Fibroblast of lung (primary cell): Measurements from ENCODE around the gene RAPGEF3. TPM values are rescaled to one million over a fixed set of nuclear protein-coding genes. Genes with fewer than 3 reads are reported as not detected.

Source experiments
- DNase-seq, 2 donors: peaks; one replicate each; pipeline versions ENCODE4 v3.0.0 to v3.0.0-alpha.2; 2010; ENCODE audit warnings: low read depth in 2 of 2
- H2AFZ ChIP-seq: 2 replicates; pipeline ENCODE4 v1.5.1; 2012; ENCODE audit warnings: low read length, control low read depth, inconsistent platforms
- H3K27ac ChIP-seq: 2 replicates; pipeline ENCODE4 v1.5.1; 2011; ENCODE audit warnings: low read length, control low read depth; ENCODE audit not compliant: insufficient read depth
- H3K27me3 ChIP-seq: 2 replicates; pipeline ENCODE4 v1.5.1; 2011; ENCODE audit warnings: mild to moderate bottlenecking, low read length; ENCODE audit not compliant: control insufficient read depth, insufficient read depth
- H3K36me3 ChIP-seq: 2 replicates; pipeline ENCODE4 v1.5.1; 2011; ENCODE audit warnings: low read length; ENCODE audit not compliant: control insufficient read depth, insufficient read depth
- H3K4me1 ChIP-seq: 2 replicates; pipeline ENCODE4 v1.5.1; 2011; ENCODE audit warnings: low read length; ENCODE audit not compliant: control insufficient read depth, insufficient read depth; ENCODE audit errors: extremely low read depth
- H3K4me2 ChIP-seq: 2 replicates; pipeline ENCODE4 v1.5.1; 2011; ENCODE audit warnings: low read length, control low read depth; ENCODE audit not compliant: insufficient read depth; ENCODE audit errors: extremely low read depth
- H3K4me3 ChIP-seq, 4 experiments: fragments of 200-600 bp in 1 of 4; sonication (generic) in 1 of 4; replicated peaks in 1 of 4; 2 replicates each; pipeline ENCODE4 v1.5.1; 2011 to 2016; ENCODE audit warnings: low read length in 4 of 4, low read depth in 3 of 4, mild to moderate bottlenecking in 3 of 4, control low read depth in 2 of 4, inconsistent platforms in 1 of 4, mixed read lengths in 1 of 4; ENCODE audit not compliant: insufficient read depth in 1 of 4; ENCODE audit errors: control extremely low read depth in 1 of 4
- H3K79me2 ChIP-seq: 2 replicates; pipeline ENCODE4 v1.5.1; 2012; ENCODE audit warnings: mild to moderate bottlenecking, low read length, inconsistent platforms; ENCODE audit not compliant: control insufficient read depth, insufficient read depth
- H3K9ac ChIP-seq: 2 replicates; pipeline ENCODE4 v1.5.1; 2011; ENCODE audit warnings: mild to moderate bottlenecking, low read length, control low read depth; ENCODE audit not compliant: insufficient read depth
- H3K9me3 ChIP-seq: 2 replicates; pipeline ENCODE4 v1.5.1; 2012; ENCODE audit warnings: low read depth, low read length; ENCODE audit not compliant: control insufficient read depth, insufficient read depth
- H4K20me1 ChIP-seq: 2 replicates; pipeline ENCODE4 v1.5.1; 2011; ENCODE audit warnings: low read length; ENCODE audit not compliant: control insufficient read depth, insufficient read depth; ENCODE audit errors: extremely low read depth
- EZH2 ChIP-seq: IDR thresholded peaks from 2 replicates; pipeline ENCODE4 v1.5.1; 2012; ENCODE audit warnings: low read length, control low read depth, mild to moderate bottlenecking; ENCODE audit errors: missing control alignments
- polyA plus RNA-seq, 2 donors: library from polyadenylated mRNA; depleted of rRNA in 1 of 2; stranded (reverse) in 1 of 2; unstranded in 1 of 2; fragments of >200 nt; gene quantifications; 2 replicates each; pipeline ENCODE4 v1.2.1, GENCODE V29; 2011 to 2012; ENCODE audit warnings: missing spikeins in 1 of 2
- total RNA-seq: library from RNA; depleted of rRNA; stranded (reverse); fragments of >200 nt; gene quantifications from 2 replicates; pipeline ENCODE4 v1.2.1, GENCODE V29; 2014
- TF ChIP-seq, protein P1 (sequence below), 2 donors: IDR thresholded peaks in 1 of 2; conservative IDR thresholded peaks in 1 of 2; 1 replicate in 1 of 2; 2 replicates in 1 of 2; pipeline ENCODE4 v1.5.1; 2011 to 2012; ENCODE audit warnings: low read length in 2 of 2, control low read depth in 1 of 2, inconsistent platforms in 1 of 2, low read depth in 1 of 2, mild to moderate bottlenecking in 1 of 2

Gene RAPGEF3
- total and polyA plus RNA-seq, 2 donors (not counting 1 experiment from before 2014, with no cell fraction given), result 0.83 to 2.8 TPM

DNA sequence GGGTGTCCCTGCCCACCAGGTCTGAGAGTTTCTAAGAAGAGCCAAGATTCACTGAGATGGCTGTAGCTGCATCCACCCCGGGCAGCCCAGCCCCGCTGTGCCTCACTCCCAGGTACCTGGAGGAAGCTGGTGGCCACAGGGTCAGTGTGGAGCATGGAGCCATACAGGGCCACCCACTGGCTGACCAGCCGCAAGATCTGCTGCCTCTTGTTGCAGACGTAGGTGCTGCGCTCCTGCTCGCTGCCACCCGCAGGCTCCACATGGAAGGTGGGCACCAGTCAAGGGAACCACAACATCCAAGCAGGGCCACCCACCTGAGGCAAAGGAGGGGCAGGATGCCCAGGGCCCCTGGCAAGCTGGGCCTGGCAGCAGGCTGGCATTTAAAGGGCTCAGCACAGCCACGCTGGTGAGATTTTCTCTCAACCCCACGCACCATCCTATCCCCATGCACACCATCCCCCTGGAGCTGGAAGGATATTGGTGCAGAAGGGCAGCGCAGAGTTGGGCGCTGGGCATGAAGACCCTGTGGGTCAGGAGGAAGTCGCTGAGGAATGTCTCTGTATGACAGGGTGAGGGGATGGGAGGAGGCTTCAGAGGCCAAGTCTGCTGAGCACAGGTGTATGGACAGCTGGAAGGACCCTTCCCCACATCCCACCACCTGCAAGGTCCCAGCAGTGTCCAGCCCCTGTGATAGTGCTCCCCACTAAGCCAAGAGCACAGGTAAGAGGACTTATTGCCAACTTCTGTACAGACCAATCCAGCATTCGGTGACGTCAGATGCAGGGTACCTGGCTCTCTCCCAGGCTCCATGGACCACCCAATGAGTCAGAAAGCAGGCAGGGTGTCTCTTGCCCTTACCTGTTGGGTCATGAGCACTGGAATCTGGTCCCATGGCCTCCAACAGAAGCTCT lies 10.8 kb downstream of the RAPGEF3 start:
- no peak for DNase-seq
- Histone ChIP-seq H4K20me1 (no peaks in the 10 kb centered on the region), H3K79me2 (no peaks in the 10 kb centered on the region), H3K27ac (no peak overlapping the region), H3K9ac (no peak overlapping the region), H2AFZ (no peak overlapping the region), H3K36me3 (no peaks in the 10 kb centered on the region), H3K9me3 (no peaks in the 10 kb centered on the region), H3K4me1 (peaks cover 4% of the 10 kb centered on the region), H3K4me2 (no peak overlapping the region), H3K4me3 (no peak overlapping the region), H3K27me3 (peaks cover 5% of the 10 kb centered on the region)
- TF ChIP-seq EZH2, result no peak
- TF ChIP-seq, protein P1, sequence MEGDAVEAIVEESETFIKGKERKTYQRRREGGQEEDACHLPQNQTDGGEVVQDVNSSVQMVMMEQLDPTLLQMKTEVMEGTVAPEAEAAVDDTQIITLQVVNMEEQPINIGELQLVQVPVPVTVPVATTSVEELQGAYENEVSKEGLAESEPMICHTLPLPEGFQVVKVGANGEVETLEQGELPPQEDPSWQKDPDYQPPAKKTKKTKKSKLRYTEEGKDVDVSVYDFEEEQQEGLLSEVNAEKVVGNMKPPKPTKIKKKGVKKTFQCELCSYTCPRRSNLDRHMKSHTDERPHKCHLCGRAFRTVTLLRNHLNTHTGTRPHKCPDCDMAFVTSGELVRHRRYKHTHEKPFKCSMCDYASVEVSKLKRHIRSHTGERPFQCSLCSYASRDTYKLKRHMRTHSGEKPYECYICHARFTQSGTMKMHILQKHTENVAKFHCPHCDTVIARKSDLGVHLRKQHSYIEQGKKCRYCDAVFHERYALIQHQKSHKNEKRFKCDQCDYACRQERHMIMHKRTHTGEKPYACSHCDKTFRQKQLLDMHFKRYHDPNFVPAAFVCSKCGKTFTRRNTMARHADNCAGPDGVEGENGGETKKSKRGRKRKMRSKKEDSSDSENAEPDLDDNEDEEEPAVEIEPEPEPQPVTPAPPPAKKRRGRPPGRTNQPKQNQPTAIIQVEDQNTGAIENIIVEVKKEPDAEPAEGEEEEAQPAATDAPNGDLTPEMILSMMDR (conservative IDR thresholded peaks at IDR 0.05 in 1 of 2, IDR thresholded peaks at IDR 0.05 in 1 of 2; ENCODE audit: low read depth in 1 of 2, low read length in 2 of 2), result no peak

DNA sequence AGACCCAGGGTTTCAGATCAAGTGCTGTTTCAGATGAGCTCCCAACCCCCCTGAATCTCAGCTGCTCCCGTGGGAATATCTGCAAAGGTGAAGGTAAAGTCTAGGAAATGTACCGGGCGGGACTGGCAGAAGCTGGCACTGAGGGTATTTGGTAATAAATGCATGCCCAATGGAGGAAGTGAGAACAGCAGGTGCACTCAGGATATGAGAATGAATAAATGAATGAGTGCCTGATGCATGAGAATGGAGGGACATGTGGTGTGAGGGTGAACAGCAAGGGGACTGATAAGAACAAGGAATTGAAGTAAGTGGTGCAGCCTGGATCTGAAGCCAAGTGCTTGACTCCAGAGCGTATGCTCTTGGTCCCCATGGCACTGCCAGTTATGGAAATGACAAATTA lies 11.6 kb downstream of the RAPGEF3 start:
- DNase-seq, result no peak
- Histone ChIP-seq H3K27ac (no peak overlapping the region), H3K4me2 (no peak overlapping the region), H3K4me1 (peaks cover 2% of the 10 kb centered on the region), H3K27me3 (peaks cover 5% of the 10 kb centered on the region), H3K79me2 (no peaks in the 10 kb centered on the region), H3K36me3 (no peaks in the 10 kb centered on the region), H3K4me3 (no peak overlapping the region), H2AFZ (no peak overlapping the region), H3K9me3 (no peaks in the 10 kb centered on the region), H4K20me1 (no peaks in the 10 kb centered on the region), H3K9ac (no peak overlapping the region)
- TF ChIP-seq, protein P1 (conservative IDR thresholded peaks at IDR 0.05 in 1 of 2, IDR thresholded peaks at IDR 0.05 in 1 of 2; ENCODE audit: low read depth in 1 of 2, low read length in 2 of 2), result no peak
- no peak for TF ChIP-seq EZH2

DNA sequence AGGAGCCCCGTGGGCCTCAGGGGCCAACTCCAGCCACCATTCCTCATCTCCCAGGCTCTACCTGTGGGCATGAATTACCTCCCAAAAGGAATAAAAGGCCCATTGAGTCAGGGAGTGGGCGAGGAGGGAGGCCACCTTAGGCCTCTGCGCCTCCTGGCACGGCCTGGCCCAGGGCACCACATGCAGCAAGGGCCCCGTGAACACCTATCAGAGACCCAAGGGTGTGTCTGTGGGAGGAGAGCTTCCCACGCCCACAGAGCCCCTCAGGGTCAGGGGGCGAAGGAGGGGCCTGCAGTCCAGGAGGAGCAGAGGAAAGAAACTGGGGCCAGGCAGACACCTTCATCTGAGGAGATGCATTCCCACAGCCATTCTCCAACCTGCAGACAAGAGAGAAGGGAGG lies 12.2 kb downstream of the RAPGEF3 start:
- no peaks in the 10 kb centered on the region for H3K9me3 ChIP-seq
- H4K20me1 ChIP-seq, result no peaks in the 10 kb centered on the region
- TF ChIP-seq, protein P1 (conservative IDR thresholded peaks at IDR 0.05 in 1 of 2, IDR thresholded peaks at IDR 0.05 in 1 of 2; ENCODE audit: low read depth in 1 of 2, low read length in 2 of 2), result no peak
- TF ChIP-seq EZH2, result no peak
- no peak overlapping the region for H3K4me3 ChIP-seq
- no peak overlapping the region for H2AFZ ChIP-seq
- H3K79me2 ChIP-seq, result no peaks in the 10 kb centered on the region
- no peak for DNase-seq
- no peak overlapping the region for H3K9ac ChIP-seq
- no peaks in the 10 kb centered on the region for H3K4me1 ChIP-seq
- no peaks in the 10 kb centered on the region for H3K36me3 ChIP-seq
- no peak overlapping the region for H3K4me2 ChIP-seq
- peaks cover 5% of the 10 kb centered on the region for H3K27me3 ChIP-seq
- H3K27ac ChIP-seq, result no peak overlapping the region
